ENCODE results near the gene RELN. TPM values are rescaled to one million over a fixed set of nuclear protein-coding genes. Genes with fewer than 3 reads are reported as not detected.

RELN gene
- total RNA-seq, 2 experiments from 2014 or later, result not detected

GRCh38 chr7:103949374-103949773 is 40.1 kb downstream of the RELN start:
- ATAC-seq (ENCODE audit: poor library complexity) (no peak), DNase-seq (no peak)
- H3K4me1 ChIP-seq (ENCODE audit: insufficient read depth, low read length), result no peaks in the 10 kb centered on the region
- no peak overlapping the region for H3K27ac ChIP-seq (ENCODE audit: low read depth in 1 of 2, low read length in 2 of 2)
- H3K4me3 ChIP-seq (ENCODE audit: low read length), result no peak overlapping the region
- Mint-ChIP-seq H3K27me3 (peaks cover 4% of the 10 kb centered on the region), H3K9me3 (no peaks in the 10 kb centered on the region), H3K4me1 (ENCODE audit: low read depth) (no peaks in the 10 kb centered on the region), H3K36me3 (ENCODE audit: low read depth) (no peaks in the 10 kb centered on the region), H3K4me3 (no peak overlapping the region), H3K27ac (no peak overlapping the region)
- intact Hi-C loops (cut with DNase I, micrococcal nuclease), result no loop called here
- CTCF ChIA-PET, result no interaction called here
- H3K36me3 ChIP-seq (ENCODE audit: insufficient read depth, low read length), result no peaks in the 10 kb centered on the region
- no peaks in the 10 kb centered on the region for H3K27me3 ChIP-seq (ENCODE audit: control insufficient read depth in 1 of 2, insufficient read depth in 2 of 2, low read length in 2 of 2)
- H3K9me3 ChIP-seq (ENCODE audit: control insufficient read depth in 1 of 2, insufficient read depth in 1 of 2, low read length in 2 of 2), result no peaks in the 10 kb centered on the region
- TF ChIP-seq CTCF (IDR thresholded peaks at IDR 0.05), result no peak
- POLR2A ChIA-PET, result no interaction called here

- DNase-seq (no peak), ATAC-seq (ENCODE audit: poor library complexity) (no peak)
- H3K27ac Mint-ChIP-seq, result no peak overlapping the region
- peaks cover 4% of the 10 kb centered on the region for H3K27me3 Mint-ChIP-seq
- Histone ChIP-seq H3K27ac (ENCODE audit: low read depth in 1 of 2, low read length in 2 of 2) (no peak overlapping the region), H3K27me3 (ENCODE audit: control insufficient read depth in 1 of 2, insufficient read depth in 2 of 2, low read length in 2 of 2) (no peaks in the 10 kb centered on the region), H3K4me3 (ENCODE audit: low read length) (no peak overlapping the region), H3K4me1 (ENCODE audit: insufficient read depth, low read length) (no peaks in the 10 kb centered on the region), H3K9me3 (ENCODE audit: control insufficient read depth in 1 of 2, insufficient read depth in 1 of 2, low read length in 2 of 2) (no peaks in the 10 kb centered on the region), H3K36me3 (ENCODE audit: insufficient read depth, low read length) (no peaks in the 10 kb centered on the region)
- intact Hi-C loops (cut with DNase I, micrococcal nuclease), result no loop called here
- TF ChIP-seq CTCF (IDR thresholded peaks at IDR 0.05), result no peak
- H3K4me3 Mint-ChIP-seq, result no peak overlapping the region
- CTCF ChIA-PET, result no interaction called here
- POLR2A ChIA-PET, result no interaction called here
- no peaks in the 10 kb centered on the region for H3K4me1 Mint-ChIP-seq (ENCODE audit: low read depth)
- H3K36me3 Mint-ChIP-seq (ENCODE audit: low read depth), result no peaks in the 10 kb centered on the region
- H3K9me3 Mint-ChIP-seq, result no peaks in the 10 kb centered on the region
Measured at GRCh38 chr7:103947026-103947655, 42.3 kb downstream of the RELN start.

- H3K36me3 Mint-ChIP-seq (ENCODE audit: low read depth), result no peaks in the 10 kb centered on the region
- peaks cover 14% of the 10 kb centered on the region for H3K27me3 Mint-ChIP-seq
- Histone ChIP-seq H3K36me3 (ENCODE audit: insufficient read depth, low read length) (no peaks in the 10 kb centered on the region), H3K27me3 (ENCODE audit: control insufficient read depth in 1 of 2, insufficient read depth in 2 of 2, low read length in 2 of 2) (no peaks in the 10 kb centered on the region), H3K4me1 (ENCODE audit: insufficient read depth, low read length) (no peaks in the 10 kb centered on the region), H3K9me3 (ENCODE audit: control insufficient read depth in 1 of 2, insufficient read depth in 1 of 2, low read length in 2 of 2) (no peaks in the 10 kb centered on the region), H3K27ac (ENCODE audit: low read depth in 1 of 2, low read length in 2 of 2) (no peak overlapping the region), H3K4me3 (ENCODE audit: low read length) (no peak overlapping the region)
- POLR2A ChIA-PET, result no interaction called here
- no peak for TF ChIP-seq CTCF (IDR thresholded peaks at IDR 0.05)
- no peak overlapping the region for H3K27ac Mint-ChIP-seq
- CTCF ChIA-PET, result no interaction called here
- DNase-seq (no peak), ATAC-seq (ENCODE audit: poor library complexity) (no peak)
- no peaks in the 10 kb centered on the region for H3K4me1 Mint-ChIP-seq (ENCODE audit: low read depth)
- H3K9me3 Mint-ChIP-seq, result no peaks in the 10 kb centered on the region
- intact Hi-C loops (cut with DNase I, micrococcal nuclease), result no loop called here
- no peak overlapping the region for H3K4me3 Mint-ChIP-seq
Measured at GRCh38 chr7:103944230-103944900, 45.1 kb downstream of the RELN start.

Measured in CD4-positive, alpha-beta T cell (primary cell).